ENCODE results near the gene CWH43. TPM values are rescaled to one million over a fixed set of nuclear protein-coding genes. Genes with fewer than 3 reads are reported as not detected.

The CWH43 gene

Small RNAs within 50 kb of the gene (small RNA-seq; reads per million reads assigned to genes)
- gene AC020593.1 (ENCODE audit: insufficient read depth), result not detected
